Neural cell (in vitro differentiated cells): ENCODE data around the gene ROBO1. TPM values are rescaled to one million over a fixed set of nuclear protein-coding genes. Genes with fewer than 3 reads are reported as not detected.

Source experiments
- H2AFZ ChIP-seq: fragments of 200-600, 300-800 bp; sonication (generic), shearing (Covaris generic); 2 replicates; pipeline ENCODE4 v1.6.0; 2014; ENCODE audit warnings: low read depth, mild to moderate bottlenecking, antibody characterized with exemption, low read length, moderate library complexity
- H3F3A ChIP-seq: fragments of 200-600 bp; shearing (Covaris generic); 2 replicates; pipeline ENCODE4 v1.6.1; 2016; ENCODE audit warnings: mild to moderate bottlenecking, moderate library complexity, mixed read lengths, antibody characterized with exemption, low read length; ENCODE audit not compliant: insufficient read depth, poor library complexity, severe bottlenecking
- H3K27ac ChIP-seq: fragments of 200-600, 300-800 bp; sonication (generic), shearing (Covaris generic); 2 replicates; pipeline ENCODE4 v1.5.1; 2014; ENCODE audit warnings: mild to moderate bottlenecking, low read length, moderate library complexity
- H3K27me3 ChIP-seq: fragments of 300-800, 200-600 bp; sonication (generic), shearing (Covaris generic); 2 replicates; pipeline ENCODE4 v1.6.0; 2014; ENCODE audit warnings: mild to moderate bottlenecking, low read depth, low read length, moderate library complexity; ENCODE audit not compliant: insufficient read depth
- H3K36me3 ChIP-seq: fragments of 300-800, 200-600 bp; sonication (generic), shearing (Covaris generic); 2 replicates; pipeline ENCODE4 v1.5.1; 2014; ENCODE audit warnings: mild to moderate bottlenecking, antibody characterized with exemption, low read length, moderate library complexity; ENCODE audit not compliant: insufficient read depth
- H3K4me2 ChIP-seq: fragments of 300-800, 200-600 bp; sonication (generic), shearing (Covaris generic); 2 replicates; pipeline ENCODE4 v1.6.0; 2014; ENCODE audit warnings: mild to moderate bottlenecking, low read length
- H3K4me3 ChIP-seq: fragments of 300-800, 200-600 bp; sonication (generic), shearing (Covaris generic); 2 replicates; pipeline ENCODE4 v1.5.1; 2014; ENCODE audit warnings: mild to moderate bottlenecking, low read length, moderate library complexity
- H3K79me2 ChIP-seq: fragments of 200-600 bp; shearing (Covaris generic); replicated peaks from 2 replicates; pipeline ENCODE4 v1.6.0; 2014; ENCODE audit warnings: mild to moderate bottlenecking, low read length, moderate library complexity; ENCODE audit not compliant: insufficient read depth
- H3K9ac ChIP-seq: fragments of 300-800, 200-600 bp; sonication (generic), shearing (Covaris generic); 2 replicates; pipeline ENCODE4 v1.6.1; 2016; ENCODE audit warnings: mild to moderate bottlenecking, low read length, mixed read lengths
- H3K9me2 ChIP-seq: fragments of 200-600 bp; shearing (Covaris generic); 2 replicates; pipeline ENCODE4 v1.6.1; 2016; ENCODE audit warnings: mild to moderate bottlenecking, low read length, mixed read lengths; ENCODE audit not compliant: insufficient read depth
- H3K9me3 ChIP-seq: fragments of 200-600, 300-800 bp; sonication (generic), shearing (Covaris generic); 2 replicates; pipeline ENCODE4 v1.6.1; 2016; ENCODE audit warnings: mild to moderate bottlenecking, mixed run types, low read length, moderate library complexity, mixed read lengths
- H4K20me1 ChIP-seq: fragments of 200-600 bp; shearing (Covaris generic); 2 replicates; pipeline ENCODE4 v1.6.1; 2016; ENCODE audit warnings: mild to moderate bottlenecking, mixed run types; ENCODE audit not compliant: insufficient read depth
- CTCF ChIP-seq: fragments of 450-650 bp; IDR thresholded peaks from 2 replicates; pipeline ENCODE4 v1.5.1; 2014; ENCODE audit warnings: antibody characterized with exemption, mild to moderate bottlenecking, moderate library complexity; ENCODE audit not compliant: poor library complexity, severe bottlenecking
- EP300 ChIP-seq: fragments of 450-650 bp; conservative IDR thresholded peaks from 2 replicates; pipeline ENCODE4 v1.6.1; 2014; ENCODE audit warnings: antibody characterized with exemption, mild to moderate bottlenecking, moderate library complexity; ENCODE audit not compliant: poor library complexity, severe bottlenecking
- EZH2 ChIP-seq: fragments of 200-600, 300-800 bp; shearing (Covaris generic), sonication (generic); IDR thresholded peaks from 2 replicates; pipeline ENCODE4 v1.6.1; 2014; ENCODE audit warnings: antibody characterized with exemption, low read length, borderline replicate concordance, mild to moderate bottlenecking; ENCODE audit not compliant: insufficient read depth, poor library complexity, severe bottlenecking
- MXI1 ChIP-seq: fragments of 450-650 bp; conservative IDR thresholded peaks from 2 replicates; pipeline ENCODE4 v1.6.1; 2014; ENCODE audit warnings: antibody characterized with exemption, mild to moderate bottlenecking; ENCODE audit not compliant: poor library complexity, severe bottlenecking
- POLR2AphosphoS5 ChIP-seq: IDR thresholded peaks from 2 replicates; pipeline ENCODE4 v1.6.1; 2012
- RAD21 ChIP-seq: fragments of 450-650 bp; conservative IDR thresholded peaks from 2 replicates; pipeline ENCODE4 v1.6.1; 2014; ENCODE audit warnings: antibody characterized with exemption, mild to moderate bottlenecking, moderate library complexity
- SMC3 ChIP-seq: fragments of 450-650 bp; conservative IDR thresholded peaks from 2 replicates; pipeline ENCODE4 v1.6.1; 2014; ENCODE audit warnings: antibody characterized with exemption, mild to moderate bottlenecking, moderate library complexity; ENCODE audit not compliant: poor library complexity
- TAF1 ChIP-seq: IDR thresholded peaks from 2 replicates; pipeline ENCODE4 v1.6.1; 2012; ENCODE audit warnings: low read depth
- polyA plus RNA-seq: library from polyadenylated mRNA; depleted of rRNA; stranded (reverse); fragments of >200 nt; gene quantifications from 2 replicates; pipeline ENCODE4 v1.2.3, GENCODE V29; 2014
- TF ChIP-seq, protein P1 (sequence below): IDR thresholded peaks from 2 replicates; pipeline ENCODE4 v1.6.1; 2012; ENCODE audit warnings: borderline replicate concordance

The ROBO1 gene
- polyA plus RNA-seq, 1 donor from 2014 or later, result 183 TPM

- TF ChIP-seq CTCF, result no peak
- no peak for TF ChIP-seq EP300
- TF ChIP-seq TAF1, result no peak
These were observed 1133.5 kb downstream of the ROBO1 start (continued) for GRCh38 chr3:78634316-78634715.

- Histone ChIP-seq H3K4me2 (no peak overlapping the region), H3K4me3 (no peak overlapping the region), H2AFZ (no peak overlapping the region), H3K27me3 (no peaks in the 10 kb centered on the region), H4K20me1 (no peaks in the 10 kb centered on the region), H3K9me3 (no peaks in the 10 kb centered on the region), H3K36me3 (peaks cover 24% of the 10 kb centered on the region), H3F3A (no peaks in the 10 kb centered on the region), H3K79me2 (no peaks in the 10 kb centered on the region), H3K27ac (no peak overlapping the region), H3K9me2 (no peaks in the 10 kb centered on the region), H3K9ac (no peak overlapping the region)
- no peak for TF ChIP-seq RAD21
- TF ChIP-seq POLR2AphosphoS5, result no peak
- no peak for TF ChIP-seq CTCF
- TF ChIP-seq TAF1, result no peak
- TF ChIP-seq, protein P1, sequence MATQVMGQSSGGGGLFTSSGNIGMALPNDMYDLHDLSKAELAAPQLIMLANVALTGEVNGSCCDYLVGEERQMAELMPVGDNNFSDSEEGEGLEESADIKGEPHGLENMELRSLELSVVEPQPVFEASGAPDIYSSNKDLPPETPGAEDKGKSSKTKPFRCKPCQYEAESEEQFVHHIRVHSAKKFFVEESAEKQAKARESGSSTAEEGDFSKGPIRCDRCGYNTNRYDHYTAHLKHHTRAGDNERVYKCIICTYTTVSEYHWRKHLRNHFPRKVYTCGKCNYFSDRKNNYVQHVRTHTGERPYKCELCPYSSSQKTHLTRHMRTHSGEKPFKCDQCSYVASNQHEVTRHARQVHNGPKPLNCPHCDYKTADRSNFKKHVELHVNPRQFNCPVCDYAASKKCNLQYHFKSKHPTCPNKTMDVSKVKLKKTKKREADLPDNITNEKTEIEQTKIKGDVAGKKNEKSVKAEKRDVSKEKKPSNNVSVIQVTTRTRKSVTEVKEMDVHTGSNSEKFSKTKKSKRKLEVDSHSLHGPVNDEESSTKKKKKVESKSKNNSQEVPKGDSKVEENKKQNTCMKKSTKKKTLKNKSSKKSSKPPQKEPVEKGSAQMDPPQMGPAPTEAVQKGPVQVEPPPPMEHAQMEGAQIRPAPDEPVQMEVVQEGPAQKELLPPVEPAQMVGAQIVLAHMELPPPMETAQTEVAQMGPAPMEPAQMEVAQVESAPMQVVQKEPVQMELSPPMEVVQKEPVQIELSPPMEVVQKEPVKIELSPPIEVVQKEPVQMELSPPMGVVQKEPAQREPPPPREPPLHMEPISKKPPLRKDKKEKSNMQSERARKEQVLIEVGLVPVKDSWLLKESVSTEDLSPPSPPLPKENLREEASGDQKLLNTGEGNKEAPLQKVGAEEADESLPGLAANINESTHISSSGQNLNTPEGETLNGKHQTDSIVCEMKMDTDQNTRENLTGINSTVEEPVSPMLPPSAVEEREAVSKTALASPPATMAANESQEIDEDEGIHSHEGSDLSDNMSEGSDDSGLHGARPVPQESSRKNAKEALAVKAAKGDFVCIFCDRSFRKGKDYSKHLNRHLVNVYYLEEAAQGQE, result no peak
- TF ChIP-seq EZH2, result no peak
- no peak for TF ChIP-seq MXI1
- TF ChIP-seq SMC3, result no peak
- TF ChIP-seq EP300, result no peak
These were observed 1134.2 kb downstream of the ROBO1 start for GRCh38 chr3:78633626-78634025.
